GM12891 (cell line): Measurements from ENCODE around the gene PCNX1.

Experiments
- POLR2A ChIP-seq: IDR thresholded peaks from 2 replicates; pipeline ENCODE4 v1.6.1; 2011; ENCODE audit warnings: low read depth, low read length, control low read depth
- POLR2AphosphoS5 ChIP-seq: IDR thresholded peaks from 2 replicates; pipeline ENCODE4 v1.6.1; 2011; ENCODE audit warnings: low read depth, low read length, control low read depth
- SPI1 ChIP-seq: IDR thresholded peaks from 2 replicates; pipeline ENCODE4 v1.6.1; 2011; ENCODE audit warnings: low read depth, low read length, control low read depth
- TAF1 ChIP-seq: IDR thresholded peaks from 2 replicates; pipeline ENCODE4 v1.6.1; 2011; ENCODE audit warnings: low read depth, low read length, control low read depth

- TF ChIP-seq POLR2A (no peak), TAF1 (no peak), POLR2AphosphoS5 (no peak), SPI1 (no peak)
Measured at GRCh38 chr14:71001742-71002141, 94.5 kb downstream of the PCNX1 start.
